Gastrocnemius medialis (tissue), 4 donors: Measurements from ENCODE around the gene HSBP1L1.

Source experiments
- POLR2A ChIP-seq, 2 donors: fragments of 450-650 bp; IDR thresholded peaks; one replicate each; pipeline ENCODE4 v1.6.1; 2017; ENCODE audit warnings: antibody characterized with exemption in 2 of 2, mild to moderate bottlenecking in 2 of 2, moderate library complexity in 2 of 2
- TF ChIP-seq, protein P1 (sequence below), 5 experiments: fragments of 450-650 bp in 3 of 5; fragments of 200-600 bp in 2 of 5; sonication (generic) in 2 of 5; IDR thresholded peaks in 4 of 5; conservative IDR thresholded peaks in 1 of 5; 1 replicate in 4 of 5; 2 replicates in 1 of 5; pipeline ENCODE4 v1.5.1; 2016 to 2019; ENCODE audit warnings: antibody characterized with exemption in 5 of 5, mild to moderate bottlenecking in 3 of 5, moderate library complexity in 3 of 5

DNA sequence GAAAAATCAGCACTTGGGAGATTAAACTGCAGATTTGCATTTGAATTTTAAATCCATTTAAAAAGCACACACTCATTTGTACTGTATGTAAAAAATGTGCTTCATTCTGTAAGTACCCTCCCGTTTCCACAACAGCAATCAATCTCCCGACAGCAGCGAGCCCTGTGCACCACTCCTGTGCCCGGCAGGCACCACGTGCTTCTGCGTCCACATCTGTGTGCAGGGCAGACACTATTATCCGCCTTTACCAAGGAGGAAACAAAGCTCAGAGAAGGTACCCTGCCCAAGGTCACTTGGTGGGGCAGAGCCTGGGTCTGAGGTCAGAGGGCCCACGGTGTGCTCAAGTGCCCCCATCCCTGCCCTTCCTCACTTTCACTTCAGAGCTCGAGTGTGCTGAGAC, 7.5 kb downstream of the HSBP1L1 start:
- TF ChIP-seq, protein P1, sequence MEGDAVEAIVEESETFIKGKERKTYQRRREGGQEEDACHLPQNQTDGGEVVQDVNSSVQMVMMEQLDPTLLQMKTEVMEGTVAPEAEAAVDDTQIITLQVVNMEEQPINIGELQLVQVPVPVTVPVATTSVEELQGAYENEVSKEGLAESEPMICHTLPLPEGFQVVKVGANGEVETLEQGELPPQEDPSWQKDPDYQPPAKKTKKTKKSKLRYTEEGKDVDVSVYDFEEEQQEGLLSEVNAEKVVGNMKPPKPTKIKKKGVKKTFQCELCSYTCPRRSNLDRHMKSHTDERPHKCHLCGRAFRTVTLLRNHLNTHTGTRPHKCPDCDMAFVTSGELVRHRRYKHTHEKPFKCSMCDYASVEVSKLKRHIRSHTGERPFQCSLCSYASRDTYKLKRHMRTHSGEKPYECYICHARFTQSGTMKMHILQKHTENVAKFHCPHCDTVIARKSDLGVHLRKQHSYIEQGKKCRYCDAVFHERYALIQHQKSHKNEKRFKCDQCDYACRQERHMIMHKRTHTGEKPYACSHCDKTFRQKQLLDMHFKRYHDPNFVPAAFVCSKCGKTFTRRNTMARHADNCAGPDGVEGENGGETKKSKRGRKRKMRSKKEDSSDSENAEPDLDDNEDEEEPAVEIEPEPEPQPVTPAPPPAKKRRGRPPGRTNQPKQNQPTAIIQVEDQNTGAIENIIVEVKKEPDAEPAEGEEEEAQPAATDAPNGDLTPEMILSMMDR (IDR thresholded peaks at IDR 0.05 in 4 of 5, conservative IDR thresholded peaks at IDR 0.05 in 1 of 5) = no peak
- no peak for TF ChIP-seq POLR2A (IDR thresholded peaks at IDR 0.05)
